HepG2 (cell line): ENCODE measurements around the gene OR10A2. TPM values are rescaled to one million over a fixed set of nuclear protein-coding genes. Genes with fewer than 3 reads are reported as not detected.

ENCODE experiments used
- ATAC-seq: fragments of 200-7000 bp; cut with Tn5 transposase; 3 replicates; pipeline ENCODE4 v1.9.1; 2020; ENCODE audit warnings: mild to moderate bottlenecking, moderate library complexity
- BruUV-seq: library from RNA; stranded (reverse); fragments of 400-500 nt; replicated peaks from 2 replicates; lab custom pipeline; 2021; lab: Mats Ljungman, UMichigan
- CTCF ChIA-PET: fragments of 300-600 bp; formaldehyde crosslinking; extraction: SDS; loops from one replicate; lab custom pipeline; 2021; ENCODE audit warnings: low total read pairs, inconsistent platforms, low intra/inter-chr PET ratio; lab: Yijun Ruan, JAX
- POLR2A ChIA-PET: fragments of 350-600 bp; sonication (Branson Sonifier 250); formaldehyde crosslinking; loops from one replicate; lab custom pipeline; 2020; ENCODE audit warnings: antibody characterized with exemption, inconsistent platforms; lab: Yijun Ruan, JAX
- DNase-seq: peaks from one replicate; pipeline ENCODE4 v3.0.0-alpha.2; 2015; ENCODE audit warnings: low spot score
- FAIRE-seq: peaks from 3 replicates; lab custom pipeline; 2011; peaks lifted over from hg19 to GRCh38; lab: Jason Lieb, UNC
- H2AFZ ChIP-seq: one replicate; pipeline ENCODE4 v1.6.1; 2011; ENCODE audit warnings: low read length, inconsistent platforms
- H3K27ac ChIP-seq: fragments of 300-600 bp; 3 replicates; pipeline ENCODE4 v1.8.0; 2011; ENCODE audit warnings: mixed run types, mild to moderate bottlenecking, mixed read lengths, low read length, inconsistent platforms; ENCODE audit not compliant: insufficient read depth; ENCODE audit errors: extremely low read length
- H3K27me3 ChIP-seq, 2 experiments: fragments of 200-600 bp in 1 of 2; 2 replicates in 1 of 2; 3 replicates in 1 of 2; pipeline versions ENCODE4 v1.6.0 to v1.8.0; 2011; ENCODE audit warnings: low read length in 2 of 2, mild to moderate bottlenecking in 2 of 2, moderate library complexity in 2 of 2, inconsistent platforms in 1 of 2; ENCODE audit not compliant: insufficient read depth in 2 of 2, control insufficient read depth in 1 of 2
- H3K36me3 ChIP-seq, 2 experiments: fragments of 200-600 bp in 1 of 2; replicated peaks in 1 of 2; 2 replicates in 1 of 2; 3 replicates in 1 of 2; pipeline versions ENCODE4 v1.5.1 to v1.8.0; 2011; ENCODE audit warnings: low read length in 2 of 2, inconsistent platforms in 1 of 2; ENCODE audit not compliant: insufficient read depth in 2 of 2, control insufficient read depth in 1 of 2
- H3K4me1 ChIP-seq: 2 replicates; pipeline ENCODE4 v1.5.1; 2012; ENCODE audit warnings: low read length, inconsistent platforms; ENCODE audit not compliant: insufficient read depth
- H3K4me2 ChIP-seq: 2 replicates; pipeline ENCODE4 v1.6.0; 2011; ENCODE audit warnings: low read depth, low read length, inconsistent platforms
- H3K4me3 ChIP-seq, 3 experiments: fragments of 200-600 bp in 1 of 3; sonication (generic), shearing (Covaris generic) in 1 of 3; replicated peaks in 1 of 3; 2 replicates each; pipeline ENCODE4 v1.5.1; 2011 to 2016; ENCODE audit warnings: low read length in 3 of 3, inconsistent platforms in 2 of 3, low read depth in 2 of 3, mild to moderate bottlenecking in 2 of 3, control low read depth in 1 of 3, mixed read lengths in 1 of 3; ENCODE audit not compliant: insufficient read depth in 1 of 3
- H3K79me2 ChIP-seq: one replicate; pipeline ENCODE4 v1.6.1; 2011; ENCODE audit warnings: low read length, inconsistent platforms; ENCODE audit not compliant: insufficient read depth
- H3K9ac ChIP-seq: 2 replicates; pipeline ENCODE4 v1.6.0; 2011; ENCODE audit warnings: mild to moderate bottlenecking, low read depth, low read length, inconsistent platforms; ENCODE audit not compliant: insufficient read depth
- H3K9me3 ChIP-seq: 2 replicates; pipeline ENCODE4 v1.5.1; 2012; ENCODE audit warnings: mild to moderate bottlenecking, low read length
- H4K20me1 ChIP-seq: 2 replicates; pipeline ENCODE4 v1.6.0; 2011; ENCODE audit warnings: inconsistent platforms, mild to moderate bottlenecking, low read length, moderate library complexity; ENCODE audit not compliant: insufficient read depth
- ARID5B ChIP-seq: IDR thresholded peaks from 2 replicates; pipeline ENCODE4 v1.4.0; 2020; ENCODE audit warnings: mild to moderate bottlenecking, missing genetic modification reagents
- ATAD3A ChIP-seq: sonication (generic); formaldehyde crosslinking; IDR thresholded peaks from 2 replicates; pipeline ENCODE4 v1.4.0; 2020; ENCODE audit warnings: missing genetic modification reagents
- ETS1 ChIP-seq: sonication (generic); formaldehyde crosslinking; IDR thresholded peaks from 2 replicates; pipeline ENCODE4 v1.4.0; 2020; ENCODE audit warnings: missing genetic modification reagents
- GATAD2A ChIP-seq: IDR thresholded peaks from 2 replicates; pipeline ENCODE4 v1.6.1; 2016
- GTF3A ChIP-seq: sonication (generic); formaldehyde crosslinking; conservative IDR thresholded peaks from 2 replicates; pipeline ENCODE4 v1.4.0; 2020; ENCODE audit warnings: mild to moderate bottlenecking, missing genetic modification reagents
- KAT8 ChIP-seq: IDR thresholded peaks from 2 replicates; pipeline ENCODE4 v1.6.1; 2016; ENCODE audit warnings: missing genetic modification reagents, missing compliant biosample characterization
- MEIS1 ChIP-seq: sonication (generic); formaldehyde crosslinking; IDR thresholded peaks from 2 replicates; pipeline ENCODE4 v1.9.0; 2021; ENCODE audit warnings: mild to moderate bottlenecking, missing genetic modification reagents, moderate library complexity, borderline replicate concordance
- PHF20 ChIP-seq: sonication (generic); formaldehyde crosslinking; IDR thresholded peaks from 2 replicates; pipeline ENCODE4 v1.5.0; 2020; ENCODE audit warnings: mild to moderate bottlenecking, missing genetic modification reagents
- SATB2 ChIP-seq: sonication (generic); formaldehyde crosslinking; IDR thresholded peaks from 2 replicates; pipeline ENCODE4 v1.5.0; 2020; ENCODE audit warnings: missing genetic modification reagents
- ZC3H4 ChIP-seq: sonication (generic); formaldehyde crosslinking; IDR thresholded peaks from 2 replicates; pipeline ENCODE4 v1.4.0; 2020; ENCODE audit warnings: missing genetic modification reagents, borderline replicate concordance
- ZMAT5 ChIP-seq: sonication (generic); formaldehyde crosslinking; IDR thresholded peaks from 2 replicates; pipeline ENCODE4 v1.5.0; 2020; ENCODE audit warnings: mild to moderate bottlenecking, low read depth, missing genetic modification reagents, borderline replicate concordance
- WGBS: methylation state at CpG from one replicate; pipeline ENCODE4 v1.1.6; 2017; ENCODE audit warnings: low lambda C conversion rate; 5-methylcytosine and 5-hydroxymethylcytosine counted together
- in situ Hi-C: cut with HindIII; loops from 2 replicates; pipeline ENCODE4 v1.10.0; 2017; ENCODE audit warnings: low pct_unique_long_range_greater_than_20kb; ENCODE audit not compliant: extremely low pct_ligation_motif_present
- intact Hi-C: fragments of 100-400 bp; cut with micrococcal nuclease; formaldehyde crosslinking; loops from one replicate; pipeline ENCODE4 v1.10.0; 2022; ENCODE audit not compliant: unreplicated experiment
- polyA plus RNA-seq, 8 experiments: library from polyadenylated mRNA; depleted of rRNA in 3 of 8; stranded (reverse) in 7 of 8; unstranded in 1 of 8; fragments of >200 nt; fragmentation: Illumina TruSeq in 4 of 8; extraction: Trizol in 4 of 8; gene quantifications; 2 replicates each; pipeline versions ENCODE4 v1.2.1 to v1.2.3, GENCODE V29; 2011 to 2016; ENCODE audit warnings: low read depth in 4 of 8, missing spikeins in 1 of 8, mixed read lengths in 1 of 8; ENCODE audit not compliant: insufficient read depth in 1 of 8
- total RNA-seq, 5 experiments: library from RNA; depleted of rRNA; stranded (reverse); fragments of >200 nt; fragmentation: Illumina TruSeq; extraction: Trizol; gene quantifications; 2 replicates each; pipeline ENCODE4 v1.2.3, GENCODE V29; 2016; ENCODE audit warnings: low read depth in 1 of 5

Gene OR10A2
- total and polyA plus RNA-seq, 2 of the 13 experiments (the other 11 are each of a cell fraction or from before 2014, with no cell fraction given), result not detected

- ChIA-PET POLR2A (no interaction called here), CTCF (no interaction called here)
Measured at GRCh38 chr11:6818967-6819366, 43.9 kb upstream of the OR10A2 start.

More at GRCh38 chr11:6818967-6819366, 43.9 kb upstream of the OR10A2 start:
- no peak for ATAC-seq
- Histone ChIP-seq H3K9me3 (no peaks in the 10 kb centered on the region), H3K4me3 (no peak overlapping the region), H3K27ac (no peak overlapping the region), H3K79me2 (no peaks in the 10 kb centered on the region), H3K4me1 (no peaks in the 10 kb centered on the region), H3K27me3 (no peaks in the 10 kb centered on the region; a peak in 1 of 5 replicates), H4K20me1 (no peaks in the 10 kb centered on the region), H3K36me3 (no peaks in the 10 kb centered on the region), H3K4me2 (no peak overlapping the region), H2AFZ (no peak overlapping the region), H3K9ac (no peak overlapping the region)
- DNase-seq, result no peak
- intact Hi-C loops, result no loop called here
- no TSS peak for BruUV-seq
- FAIRE-seq, result no peak
- TF ChIP-seq ZC3H4 (CRISPR knock-in tag) (no peak), MEIS1 (CRISPR knock-in tag) (no peak), PHF20 (CRISPR knock-in tag) (no peak), ZMAT5 (no peak), ARID5B (CRISPR knock-in tag) (no peak), GATAD2A (CRISPR knock-in tag) (no peak), ETS1 (CRISPR knock-in tag) (no peak), KAT8 (CRISPR knock-in tag) (no peak), ATAD3A (no peak), GTF3A (CRISPR knock-in tag) (no peak), SATB2 (CRISPR knock-in tag) (no peak)
- in situ Hi-C loops, result no loop called here
- WGBS, result 33% methylated on average over 3 of the region's 5 CpGs
